ENCODE data around the gene CDK16. TPM values are rescaled to one million over a fixed set of nuclear protein-coding genes. Genes with fewer than 3 reads are reported as not detected.

The CDK16 gene
- total and polyA plus RNA-seq, 4 experiments from 2014 or later, result 1.6 to 57.4 (median 38.7) TPM

DNA sequence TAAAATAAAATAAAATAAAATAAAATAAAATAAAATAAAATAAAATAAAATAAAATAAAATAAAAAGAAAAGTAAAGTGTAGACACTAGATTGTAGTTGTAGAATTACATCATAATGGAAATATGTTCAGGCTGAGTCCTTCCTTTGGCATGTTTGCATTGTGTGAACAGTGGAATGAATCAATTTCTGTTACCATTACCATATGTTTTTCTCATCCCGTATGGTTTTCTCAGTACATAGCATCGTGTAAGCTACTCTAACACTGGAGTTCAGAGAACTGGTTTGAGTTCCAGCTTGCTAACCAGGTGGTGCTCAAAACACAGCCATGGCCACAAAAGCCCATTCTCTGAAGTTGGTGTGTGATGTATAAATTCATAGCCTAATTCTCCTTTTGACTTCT is 60.2 kb downstream of the CDK16 start:
- Mint-ChIP-seq H3K4me1 (peaks cover 0 to 7% (median 1%) of the 10 kb centered on the region in 4 donors), H3K4me3 (no peak overlapping the region), H3K9me3 (no peaks in the 10 kb centered on the region), H3K27me3 (no peaks in the 10 kb centered on the region), H3K27ac (no peak overlapping the region), H3K36me3 (no peaks in the 10 kb centered on the region)
- no peak for DNase-seq
- Histone ChIP-seq H3K9me3 (ENCODE audit: control insufficient read depth in 1 of 2, low read length in 2 of 2) (no peaks in the 10 kb centered on the region), H3K36me3 (ENCODE audit: insufficient read depth, low read length) (no peaks in the 10 kb centered on the region), H3K27me3 (ENCODE audit: insufficient read depth, low read length) (no peaks in the 10 kb centered on the region), H3K4me3 (ENCODE audit: low read length in 2 of 2) (no peak overlapping the region), H3K4me1 (ENCODE audit: insufficient read depth, low read length) (no peaks in the 10 kb centered on the region), H3K27ac (ENCODE audit: low read depth, low read length) (no peak overlapping the region)
- ChIA-PET POLR2A (ENCODE audit: partially characterized antibody) (no interaction called here), CTCF (ENCODE audit: partially characterized antibody) (no interaction called here)
- intact Hi-C loops (cut with micrococcal nuclease), result no loop called here

Other genes starting within 250 kb of the CDK16 start
- gene RGN, start 140.2 kb upstream of the CDK16 start, total RNA-seq, result not detected
- gene RGN, start 140.2 kb upstream of the CDK16 start, polyA plus RNA-seq, result not detected
- 10 to 100 TPM; 53.2 to 60.6 TPM for gene NDUFB11, start 74.0 kb upstream of the CDK16 start, total RNA-seq
- gene NDUFB11, start 74.0 kb upstream of the CDK16 start, polyA plus RNA-seq, result 100 to 1,000 TPM; 170 to 180 TPM
- gene RBM10, start 73.5 kb upstream of the CDK16 start, total RNA-seq, result 10 to 100 TPM; 51.2 to 53.3 TPM
- 10 to 100 TPM; 10.7 to 33.0 TPM for gene RBM10, start 73.5 kb upstream of the CDK16 start, polyA plus RNA-seq
- gene UBA1, start 24.9 kb upstream of the CDK16 start, total RNA-seq, result 100 to 1,000 TPM; 129 to 136 TPM
- gene UBA1, start 24.9 kb upstream of the CDK16 start, polyA plus RNA-seq, result 100 to 1,000 TPM; 149 to 167 TPM
- 10 to 100 TPM; 78.4 to 81.4 TPM for gene USP11, start 14.3 kb downstream of the CDK16 start, total RNA-seq
- gene USP11, start 14.3 kb downstream of the CDK16 start, polyA plus RNA-seq, result 10 to 100 TPM; 36.6 to 45.3 TPM
- gene ZNF157, start 151.9 kb downstream of the CDK16 start, total RNA-seq, result under 1 TPM; 0.87 to 1.00 TPM
- gene ZNF157, start 151.9 kb downstream of the CDK16 start, polyA plus RNA-seq, result under 1 TPM; 0.22 to 0.97 TPM